ENCODE results near the gene C19orf25.

The C19orf25 gene

DNA sequence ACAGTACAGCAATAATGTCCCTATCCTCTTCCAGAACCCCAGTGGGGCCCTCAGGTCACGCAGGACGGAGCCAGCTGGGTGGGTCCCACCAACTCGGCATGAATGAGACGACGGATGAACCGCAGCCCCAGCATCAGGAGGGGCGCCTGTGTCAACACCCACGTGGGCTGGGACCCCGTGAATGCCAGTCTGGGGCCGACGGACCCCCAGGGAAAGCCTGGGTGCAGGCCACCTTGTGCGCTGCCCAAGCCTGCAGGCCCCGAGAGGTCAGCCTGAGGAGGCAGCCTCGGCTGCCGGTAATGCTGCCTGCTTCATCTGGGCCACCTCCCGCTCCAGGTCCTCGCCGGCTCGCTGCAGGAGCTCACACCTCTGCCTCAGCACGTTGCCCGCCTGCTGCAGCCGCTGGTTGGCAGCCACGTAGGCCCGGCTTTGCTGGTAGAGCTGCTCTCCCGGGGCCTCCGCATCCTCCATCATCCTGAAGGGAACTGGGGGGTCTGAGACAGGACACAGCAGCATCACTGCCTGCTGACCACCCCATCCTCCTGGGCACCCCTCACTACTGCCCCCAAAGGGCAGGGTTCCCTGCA, 4.2 kb downstream of the C19orf25 start:
- no peak for DNase-seq

DNA sequence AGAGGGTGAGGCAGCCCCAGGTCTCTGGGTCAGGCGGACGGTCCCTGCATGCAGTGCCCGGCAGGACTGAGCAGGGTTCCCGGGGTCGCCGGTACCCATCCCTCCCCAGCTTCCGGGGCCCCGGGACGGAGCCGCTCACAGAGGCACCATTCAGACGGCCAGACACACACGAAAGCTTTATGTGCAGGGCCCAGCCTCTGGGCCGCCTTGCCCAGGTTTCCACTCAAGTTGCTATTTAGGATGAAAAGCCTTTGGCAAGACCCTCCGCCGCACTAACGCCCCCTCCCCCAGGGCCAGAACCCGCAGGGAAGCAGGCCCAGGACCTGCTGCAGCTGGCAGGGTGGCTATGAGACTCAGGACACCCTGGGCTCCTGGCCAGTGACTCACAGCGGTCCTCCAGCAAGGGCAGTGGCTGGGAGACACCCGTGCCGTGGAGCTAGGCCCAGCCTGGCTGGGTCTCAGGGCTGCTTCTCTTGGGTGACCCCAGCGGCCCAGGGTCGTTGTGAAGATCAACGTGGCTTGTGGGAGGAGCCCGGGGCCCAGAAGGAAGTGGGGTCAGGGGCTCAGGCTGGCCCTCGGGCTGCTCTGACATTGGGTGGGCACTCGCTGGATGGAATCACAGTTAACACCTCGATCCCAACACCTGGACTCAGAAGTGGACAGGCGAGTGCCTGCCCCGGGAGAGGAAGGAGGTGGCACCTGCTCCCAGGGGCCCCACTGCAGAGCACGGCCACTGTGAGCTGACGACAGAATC, 4.8 kb downstream of the C19orf25 start:
- no peak for DNase-seq

DNA sequence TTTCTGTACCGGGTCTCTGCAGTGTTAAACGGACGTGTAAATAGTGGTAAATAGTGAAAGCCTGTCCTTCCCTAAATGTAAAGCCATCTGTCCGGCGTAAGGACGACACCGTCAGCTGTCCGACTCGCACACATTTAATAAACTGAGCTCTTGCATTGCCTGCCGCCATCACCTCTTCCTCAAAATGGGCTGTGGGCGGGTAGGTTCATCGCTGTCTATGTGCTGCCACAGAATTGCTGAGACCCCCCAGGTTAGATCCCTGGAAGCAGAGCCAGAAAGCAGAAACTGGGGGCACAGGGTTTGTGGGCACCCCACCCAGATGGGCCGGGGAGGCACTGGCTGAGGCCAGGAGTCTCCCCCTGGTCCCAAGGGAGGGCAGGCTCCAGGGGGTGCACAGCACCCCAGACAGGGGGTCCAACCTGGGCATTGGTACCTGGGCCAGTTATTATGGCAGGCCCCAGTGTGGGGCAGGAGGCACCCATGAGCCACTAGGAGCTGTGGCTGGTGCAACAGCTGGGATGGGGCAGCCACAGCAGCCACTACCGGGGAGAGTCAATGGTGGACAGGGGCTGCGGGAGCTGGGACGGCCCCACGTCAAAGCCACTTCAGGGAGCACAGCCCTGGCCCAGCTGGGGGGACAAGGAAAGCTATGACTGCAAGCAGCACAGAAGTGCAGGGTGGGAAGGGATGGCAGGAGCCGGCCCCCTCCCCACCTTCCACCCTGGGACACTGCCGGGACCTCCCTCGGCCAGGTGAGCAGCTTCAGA, 5.7 kb downstream of the C19orf25 start:
- DNase-seq = no peak

DNA sequence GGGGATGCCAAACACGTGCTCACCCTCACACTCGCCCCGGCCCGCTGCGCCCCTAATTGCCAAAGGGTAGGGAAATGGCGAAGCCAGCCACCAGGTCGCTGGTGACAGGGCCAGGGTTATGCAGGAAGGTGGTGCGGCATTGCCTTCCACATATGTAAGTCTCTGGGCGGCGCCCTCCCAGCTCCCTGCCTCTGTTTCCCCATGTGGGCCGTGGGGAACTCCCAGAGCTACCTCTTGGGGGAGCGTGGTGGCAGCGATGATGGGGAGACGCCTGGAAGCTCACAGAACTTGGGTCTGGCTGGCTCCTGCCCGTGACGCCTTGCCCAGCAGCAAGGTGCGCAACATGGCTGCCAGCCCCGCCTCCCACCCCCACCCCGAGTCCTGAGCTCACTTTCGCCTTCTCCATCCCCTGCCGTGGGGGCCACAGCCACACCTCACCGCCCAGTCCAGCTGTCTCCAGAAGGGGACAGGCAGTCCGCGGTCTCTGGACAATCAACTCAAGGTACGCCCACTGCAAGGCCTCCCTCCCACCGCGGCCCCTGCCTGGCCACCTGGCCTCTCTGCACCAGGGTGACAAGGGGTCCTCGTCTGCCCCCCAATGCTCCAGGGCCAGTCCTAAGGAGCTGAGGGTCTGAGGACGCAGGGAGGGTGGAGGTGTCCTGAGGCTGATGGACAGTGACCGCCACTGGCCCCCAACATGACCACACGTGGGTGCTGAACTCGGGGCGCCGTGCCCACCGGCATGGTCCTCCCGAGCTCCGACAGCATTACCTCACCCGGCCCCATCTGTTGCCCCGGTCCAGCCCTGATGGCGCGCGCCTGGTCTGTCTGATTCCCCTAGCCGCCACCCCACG, 6.6 kb downstream of the C19orf25 start:
- no peak for DNase-seq

DNA sequence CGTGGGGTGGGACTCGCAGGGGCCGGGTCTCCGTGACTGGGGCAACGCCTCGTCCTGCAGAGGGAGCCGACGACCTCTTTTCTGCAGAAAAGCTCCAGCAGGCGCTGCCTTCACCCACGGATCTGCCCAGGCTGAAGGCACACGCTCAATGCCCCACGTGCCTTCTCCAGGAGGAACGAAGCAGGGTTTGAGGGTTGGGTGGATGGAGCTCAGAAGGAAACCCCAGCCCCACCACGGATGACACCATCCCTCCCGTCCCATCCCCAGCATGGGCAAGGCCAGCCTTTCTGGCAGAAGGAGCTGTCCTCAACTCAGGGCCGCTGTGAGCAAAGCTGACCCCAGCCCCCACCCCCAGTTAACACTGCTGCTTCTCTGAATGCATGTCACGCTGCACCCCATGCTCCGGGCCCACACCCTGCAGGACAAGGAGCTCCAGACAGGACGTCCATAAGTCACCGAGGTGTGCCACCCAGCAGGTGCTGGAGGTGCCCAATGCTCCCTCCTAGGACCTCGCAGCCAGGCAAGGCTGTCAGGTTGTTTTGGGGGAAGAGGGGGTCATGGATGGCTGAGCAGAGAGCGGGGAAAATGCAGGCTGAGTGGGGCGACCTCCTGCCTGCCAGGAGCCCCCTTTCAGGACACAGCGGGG, 7.4 kb downstream of the C19orf25 start:
- no peak for DNase-seq

DNA sequence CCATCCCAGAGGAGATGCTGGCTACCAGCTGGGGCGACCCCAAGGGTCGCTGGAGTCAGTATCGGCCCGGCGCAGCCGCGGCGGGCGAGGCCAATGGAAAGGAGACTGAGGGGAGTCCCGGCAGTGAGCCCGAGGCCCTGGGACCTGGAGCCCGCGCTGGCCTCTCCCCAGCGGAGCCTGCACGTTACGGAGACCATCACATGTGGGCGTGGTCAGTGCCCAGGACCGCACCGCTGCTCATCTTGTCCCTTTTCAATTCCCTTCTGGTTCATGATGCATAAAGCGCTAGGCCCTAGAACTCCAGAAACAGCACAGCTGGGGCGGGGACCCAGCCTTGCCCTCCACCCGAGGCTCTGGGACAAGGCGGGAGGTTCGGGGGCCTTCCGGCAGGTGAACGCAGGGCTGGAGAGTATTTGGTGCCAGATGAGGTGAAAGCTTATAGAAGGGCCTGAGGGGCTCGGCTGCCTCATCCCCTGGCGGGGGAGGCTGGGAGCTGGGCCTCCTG, 8.0 kb downstream of the C19orf25 start:
- DNase-seq = no peak

DNA sequence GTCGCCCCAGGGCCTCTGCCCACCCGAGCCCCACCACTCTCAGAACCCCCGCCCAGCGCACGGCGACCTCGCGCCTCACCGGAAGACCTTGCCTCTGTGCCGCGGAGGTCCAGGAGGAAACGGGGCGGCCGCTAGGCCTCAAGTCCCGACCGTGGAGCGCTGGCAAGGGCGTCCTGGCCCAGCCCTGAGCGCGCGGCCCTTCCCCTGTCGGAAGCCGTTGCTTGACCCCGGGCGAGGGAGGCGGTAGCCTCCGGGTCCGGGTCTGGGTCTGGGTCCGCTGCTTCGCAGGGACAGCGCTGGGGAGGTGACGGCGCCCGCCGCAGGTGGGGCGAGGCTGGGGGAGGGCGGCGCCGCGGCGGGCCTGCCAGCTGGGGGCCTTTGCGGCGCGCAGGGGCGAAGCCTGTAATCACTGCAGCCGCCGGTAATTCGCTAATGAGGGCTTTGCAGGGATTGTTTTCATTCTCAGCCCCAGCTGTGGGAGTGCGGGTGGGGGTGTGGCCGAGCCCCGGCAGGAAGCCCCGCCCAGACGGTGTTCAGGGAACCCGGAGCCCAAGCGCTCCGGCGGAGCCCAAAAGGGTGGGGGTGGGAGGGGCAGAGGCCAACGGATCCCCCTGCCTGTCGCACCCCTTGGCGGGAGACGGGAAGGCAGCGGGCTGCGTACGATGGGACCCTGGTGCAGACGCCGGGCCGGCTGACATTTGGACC, 8.6 kb downstream of the C19orf25 start:
- no peak for DNase-seq

DNA sequence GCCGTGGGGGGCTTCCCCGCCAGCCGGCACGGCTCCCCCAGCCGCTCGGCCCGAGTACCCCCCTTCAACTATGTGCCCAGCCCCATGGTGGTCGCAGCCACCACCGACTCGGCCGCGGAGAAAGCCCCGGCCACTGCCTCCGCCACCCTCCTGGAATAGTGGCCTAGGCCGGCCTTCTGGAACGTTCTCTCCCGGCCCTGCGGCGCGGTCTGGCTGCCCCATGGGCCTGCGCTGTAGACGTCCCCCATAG, 9.0 kb downstream of the C19orf25 start:
- DNase-seq = no peak

DNA sequence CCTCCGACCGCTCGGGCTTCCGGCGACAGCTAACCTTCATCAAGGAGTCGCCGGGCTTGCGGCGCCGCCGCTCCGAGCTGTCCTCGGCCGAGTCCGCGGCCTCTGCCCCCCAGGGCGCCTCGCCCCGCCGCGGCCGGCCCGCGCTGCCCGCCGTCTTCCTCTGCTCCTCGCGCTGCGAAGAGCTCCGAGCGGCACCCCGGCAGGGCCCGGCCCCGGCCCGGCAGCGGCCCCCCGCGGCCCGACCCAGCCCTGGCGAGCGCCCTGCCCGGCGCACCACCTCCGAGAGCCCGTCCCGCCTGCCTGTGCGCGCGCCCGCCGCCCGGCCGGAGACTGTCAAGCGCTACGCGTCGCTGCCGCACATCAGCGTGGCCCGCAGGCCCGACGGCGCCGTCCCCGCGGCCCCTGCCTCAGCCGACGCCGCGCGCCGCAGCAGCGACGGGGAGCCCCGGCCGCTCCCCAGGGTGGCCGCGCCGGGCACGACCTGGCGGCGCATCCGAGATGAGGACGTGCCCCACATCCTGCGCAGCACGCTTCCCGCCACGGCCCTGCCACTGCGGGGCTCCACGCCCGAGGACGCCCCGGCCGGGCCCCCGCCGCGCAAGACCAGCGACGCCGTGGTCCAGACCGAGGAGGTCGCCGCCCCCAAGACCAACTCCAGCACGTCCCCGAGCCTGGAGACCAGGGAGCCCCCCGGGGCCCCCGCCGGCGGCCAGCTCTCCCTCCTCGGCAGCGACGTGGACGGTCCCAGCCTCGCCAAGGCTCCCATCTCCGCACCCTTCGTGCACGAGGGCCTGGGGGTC, 9.6 kb downstream of the C19orf25 start:
- peak; percentile 41 for DNase-seq

DNA sequence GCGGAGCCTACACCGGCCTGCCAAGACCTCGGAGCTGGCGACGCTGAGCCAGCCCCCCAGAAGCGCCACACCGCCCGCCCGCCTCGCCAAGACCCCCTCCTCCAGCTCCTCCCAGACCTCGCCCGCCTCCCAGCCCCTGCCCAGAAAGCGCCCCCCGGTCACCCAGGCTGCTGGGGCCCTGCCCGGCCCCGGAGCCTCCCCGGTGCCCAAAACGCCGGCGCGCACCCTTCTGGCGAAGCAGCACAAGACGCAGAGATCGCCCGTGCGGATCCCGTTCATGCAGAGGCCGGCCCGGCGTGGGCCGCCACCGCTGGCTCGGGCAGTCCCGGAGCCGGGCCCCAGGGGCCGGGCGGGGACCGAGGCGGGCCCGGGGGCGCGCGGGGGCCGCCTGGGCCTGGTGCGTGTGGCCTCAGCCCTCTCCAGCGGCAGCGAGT, 10.2 kb downstream of the C19orf25 start:
- DNase-seq = peak; percentile 39 to 41

DNA sequence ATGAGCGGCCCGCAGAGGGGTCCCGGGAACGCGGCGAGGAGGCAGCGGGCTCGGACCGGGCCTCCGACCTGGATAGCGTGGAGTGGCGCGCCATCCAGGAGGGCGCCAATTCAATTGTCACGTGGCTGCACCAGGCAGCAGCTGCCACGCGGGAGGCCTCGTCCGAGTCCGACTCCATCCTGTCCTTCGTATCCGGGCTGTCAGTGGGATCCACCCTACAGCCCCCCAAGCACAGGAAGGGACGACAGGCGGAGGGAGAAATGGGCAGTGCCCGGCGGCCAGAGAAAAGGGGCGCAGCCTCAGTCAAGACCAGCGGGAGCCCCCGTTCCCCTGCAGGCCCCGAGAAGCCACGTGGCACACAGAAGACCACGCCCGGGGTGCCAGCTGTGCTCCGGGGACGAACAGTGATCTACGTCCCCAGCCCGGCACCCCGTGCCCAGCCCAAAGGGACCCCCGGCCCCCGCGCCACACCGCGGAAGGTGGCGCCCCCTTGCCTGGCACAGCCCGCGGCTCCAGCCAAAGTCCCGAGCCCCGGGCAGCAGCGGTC, 10.7 kb downstream of the C19orf25 start:
- no peak for DNase-seq

DNA sequence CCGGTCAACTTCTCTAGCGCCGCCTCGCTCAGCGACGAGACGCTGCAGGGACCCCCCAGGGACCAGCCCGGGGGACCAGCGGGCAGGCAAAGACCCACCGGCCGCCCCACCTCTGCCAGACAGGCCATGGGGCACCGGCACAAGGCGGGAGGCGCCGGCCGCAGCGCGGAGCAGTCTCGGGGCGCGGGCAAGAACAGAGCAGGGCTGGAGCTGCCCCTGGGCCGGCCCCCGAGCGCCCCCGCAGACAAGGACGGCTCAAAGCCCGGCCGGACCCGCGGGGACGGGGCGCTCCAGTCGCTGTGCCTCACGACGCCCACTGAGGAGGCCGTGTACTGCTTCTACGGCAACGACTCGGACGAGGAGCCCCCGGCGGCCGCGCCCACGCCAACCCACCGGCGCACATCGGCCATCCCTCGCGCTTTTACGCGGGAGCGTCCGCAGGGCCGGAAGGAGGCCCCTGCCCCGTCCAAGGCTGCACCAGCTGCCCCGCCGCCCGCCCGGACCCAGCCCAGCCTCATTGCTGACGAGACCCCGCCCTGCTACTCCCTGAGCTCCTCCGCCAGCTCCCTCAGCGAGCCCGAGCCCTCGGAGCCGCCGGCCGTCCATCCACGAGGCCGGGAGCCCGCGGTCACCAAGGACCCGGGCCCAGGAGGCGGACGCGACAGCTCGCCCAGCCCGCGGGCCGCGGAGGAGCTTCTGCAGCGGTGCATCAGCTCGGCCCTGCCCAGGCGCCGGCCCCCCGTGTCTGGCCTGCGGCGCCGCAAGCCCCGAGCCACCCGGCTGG, 11.3 kb downstream of the C19orf25 start:
- DNase-seq = no peak

DNA sequence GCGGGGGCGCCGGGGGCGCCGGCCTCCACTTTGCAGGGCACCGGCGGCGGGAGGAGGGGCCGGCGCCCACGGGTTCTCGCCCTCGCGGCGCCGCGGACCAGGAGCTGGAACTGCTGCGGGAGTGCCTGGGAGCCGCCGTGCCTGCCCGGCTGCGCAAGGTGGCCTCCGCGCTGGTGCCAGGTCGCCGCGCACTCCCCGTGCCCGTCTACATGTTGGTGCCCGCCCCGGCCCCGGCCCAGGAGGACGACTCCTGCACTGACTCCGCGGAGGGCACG, 11.9 kb downstream of the C19orf25 start:
- DNase-seq = no peak

DNA sequence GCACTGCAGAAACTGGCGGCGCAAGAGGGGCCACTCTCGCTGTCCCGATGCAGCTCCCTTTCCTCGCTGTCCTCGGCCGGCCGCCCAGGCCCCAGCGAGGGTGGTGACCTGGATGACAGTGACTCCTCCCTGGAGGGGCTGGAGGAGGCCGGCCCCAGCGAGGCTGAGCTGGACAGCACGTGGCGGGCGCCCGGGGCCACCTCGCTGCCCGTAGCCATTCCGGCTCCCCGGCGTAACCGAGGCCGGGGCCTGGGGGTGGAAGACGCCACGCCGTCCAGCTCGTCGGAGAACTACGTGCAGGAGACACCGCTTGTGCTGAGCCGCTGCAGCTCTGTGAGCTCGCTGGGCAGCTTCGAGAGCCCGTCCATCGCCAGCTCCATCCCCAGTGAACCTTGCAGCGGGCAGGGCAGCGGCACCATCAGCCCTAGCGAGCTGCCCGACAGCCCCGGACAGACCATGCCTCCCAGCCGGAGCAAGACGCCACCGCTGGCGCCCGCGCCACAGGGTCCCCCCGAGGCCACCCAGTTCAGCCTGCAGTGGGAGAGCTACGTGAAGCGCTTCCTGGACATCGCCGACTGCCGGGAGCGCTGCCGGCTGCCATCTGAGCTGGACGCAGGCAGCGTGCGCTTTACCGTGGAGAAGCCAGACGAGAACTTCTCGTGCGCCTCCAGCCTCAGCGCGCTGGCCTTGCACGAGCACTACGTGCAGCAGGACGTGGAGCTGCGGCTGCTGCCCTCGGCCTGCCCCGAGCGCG, 12.4 kb downstream of the C19orf25 start:
- DNase-seq = no peak

DNA sequence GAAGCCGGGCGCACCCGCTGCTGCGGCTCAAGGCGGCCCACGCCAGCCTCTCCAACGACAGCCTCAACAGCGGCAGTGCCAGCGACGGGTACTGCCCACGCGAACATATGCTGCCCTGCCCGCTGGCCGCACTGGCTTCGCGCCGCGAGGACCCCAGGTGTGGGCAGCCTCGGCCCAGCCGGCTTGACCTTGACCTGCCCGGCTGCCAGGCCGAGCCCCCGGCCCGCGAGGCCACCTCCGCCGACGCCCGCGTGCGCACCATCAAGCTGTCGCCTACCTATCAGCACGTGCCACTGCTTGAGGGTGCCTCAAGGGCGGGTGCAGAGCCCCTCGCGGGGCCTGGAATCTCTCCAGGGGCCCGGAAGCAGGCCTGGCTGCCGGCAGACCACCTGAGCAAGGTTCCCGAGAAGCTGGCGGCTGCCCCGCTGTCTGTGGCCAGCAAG, 13.0 kb downstream of the C19orf25 start:
- DNase-seq = no peak

DNA sequence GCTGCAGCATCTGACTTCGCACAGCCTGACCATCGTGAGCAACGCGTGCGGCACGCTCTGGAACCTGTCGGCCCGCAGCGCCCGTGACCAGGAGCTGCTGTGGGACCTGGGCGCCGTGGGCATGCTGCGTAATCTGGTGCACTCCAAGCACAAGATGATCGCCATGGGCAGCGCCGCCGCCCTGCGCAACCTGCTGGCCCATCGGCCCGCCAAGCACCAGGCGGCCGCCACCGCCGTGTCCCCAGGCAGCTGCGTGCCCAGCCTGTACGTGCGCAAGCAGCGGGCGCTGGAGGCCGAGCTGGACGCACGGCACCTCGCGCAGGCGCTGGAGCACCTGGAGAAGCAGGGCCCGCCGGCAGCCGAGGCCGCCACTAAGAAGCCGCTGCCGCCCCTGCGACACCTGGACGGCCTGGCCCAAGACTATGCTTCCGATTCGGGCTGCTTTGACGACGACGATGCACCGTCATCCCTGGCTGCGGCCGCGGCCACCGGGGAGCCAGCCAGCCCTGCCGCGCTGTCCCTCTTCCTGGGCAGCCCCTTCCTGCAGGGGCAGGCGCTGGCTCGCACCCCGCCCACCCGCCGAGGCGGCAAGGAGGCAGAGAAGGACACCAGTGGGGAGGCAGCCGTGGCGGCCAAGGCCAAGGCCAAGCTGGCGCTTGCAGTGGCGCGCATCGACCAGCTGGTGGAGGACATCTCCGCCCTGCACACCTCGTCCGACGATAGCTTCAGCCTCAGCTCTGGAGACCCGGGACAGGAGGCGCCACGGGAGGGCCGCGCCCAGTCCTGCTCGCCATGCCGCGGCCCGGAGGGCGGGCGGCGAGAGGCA, 13.6 kb downstream of the C19orf25 start:
- DNase-seq = no peak

DNA sequence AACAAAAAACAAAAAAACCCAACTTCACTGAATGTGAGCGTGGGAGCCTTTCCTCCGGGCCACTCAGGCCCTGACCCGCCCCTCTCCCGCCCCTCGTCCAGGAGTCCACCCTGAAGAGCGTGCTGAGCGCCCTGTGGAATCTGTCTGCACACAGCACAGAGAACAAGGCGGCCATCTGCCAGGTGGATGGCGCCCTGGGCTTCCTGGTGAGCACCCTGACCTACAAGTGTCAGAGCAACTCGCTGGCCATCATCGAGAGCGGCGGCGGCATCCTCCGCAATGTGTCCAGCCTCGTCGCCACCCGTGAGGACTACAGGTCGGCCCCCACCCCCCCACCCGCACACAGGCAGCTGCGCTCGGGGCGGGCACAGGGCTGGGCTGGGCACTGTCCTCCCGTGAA, 17.2 kb downstream of the C19orf25 start:
- DNase-seq = no peak
